Natural killer cell (primary cell): Measurements from ENCODE around the gene WIPF3. TPM values are rescaled to one million over a fixed set of nuclear protein-coding genes. Genes with fewer than 3 reads are reported as not detected.

Experiments
- ATAC-seq, 3 donors: fragments of 150-1000 bp in 2 of 3; fragments of 200-7000 bp in 1 of 3; cut with Tn5 transposase; 1 replicate in 1 of 3; 2 replicates in 2 of 3; pipeline ENCODE4 v1.10.0; 2021; ENCODE audit warnings: mild to moderate bottlenecking in 2 of 3, moderate library complexity in 2 of 3
- DNase-seq, 2 donors: peaks; one replicate each; pipeline versions ENCODE4 v3.0.0 to v3.0.0-alpha.2; 2013 to 2021; ENCODE audit warnings: mixed read lengths in 1 of 2
- H3K27ac ChIP-seq: one replicate; pipeline ENCODE4 v1.5.1; 2013; ENCODE audit warnings: mild to moderate bottlenecking, low read length
- H3K27me3 ChIP-seq: one replicate; pipeline ENCODE4 v1.6.1; 2013; ENCODE audit warnings: low read length; ENCODE audit not compliant: control insufficient read depth, insufficient read depth
- H3K36me3 ChIP-seq: one replicate; pipeline ENCODE4 v1.6.1; 2013; ENCODE audit warnings: low read length; ENCODE audit not compliant: control insufficient read depth, insufficient read depth
- H3K4me1 ChIP-seq: one replicate; pipeline ENCODE4 v1.6.1; 2013; ENCODE audit warnings: low read length; ENCODE audit not compliant: control insufficient read depth, insufficient read depth
- H3K4me3 ChIP-seq: one replicate; pipeline ENCODE4 v1.5.1; 2013; ENCODE audit warnings: low read length
- H3K9me3 ChIP-seq: one replicate; pipeline ENCODE4 v1.6.1; 2013; ENCODE audit warnings: low read length; ENCODE audit not compliant: control insufficient read depth, insufficient read depth
- H3K27ac Mint-ChIP-seq, 2 donors: one replicate each; pipeline ENCODE4 v1.8.0; 2022; ENCODE audit warnings: mild to moderate bottlenecking in 2 of 2, mixed read lengths in 2 of 2, moderate library complexity in 1 of 2
- H3K27me3 Mint-ChIP-seq, 2 donors: one replicate each; pipeline ENCODE4 v1.8.0; 2022; ENCODE audit warnings: low read depth in 2 of 2, mixed read lengths in 2 of 2
- H3K36me3 Mint-ChIP-seq: one replicate; pipeline ENCODE4 v1.8.0; 2022; ENCODE audit warnings: mixed read lengths
- H3K4me1 Mint-ChIP-seq, 2 donors: one replicate each; pipeline ENCODE4 v1.8.0; 2022; ENCODE audit warnings: mixed read lengths in 2 of 2
- H3K4me3 Mint-ChIP-seq: one replicate; pipeline ENCODE4 v1.8.0; 2022; ENCODE audit warnings: mild to moderate bottlenecking, moderate library complexity, mixed read lengths
- H3K9me3 Mint-ChIP-seq, 2 donors: one replicate each; pipeline ENCODE4 v1.8.0; 2022; ENCODE audit warnings: mixed read lengths in 2 of 2
- WGBS: methylation state at CpG from one replicate; pipeline ENCODE4 v1.1.7; 2013; ENCODE audit warnings: missing lambda C conversion rate; ENCODE audit not compliant: insufficient coverage; 5-methylcytosine and 5-hydroxymethylcytosine counted together
- intact Hi-C: fragments of 100-400 bp; cut with micrococcal nuclease; formaldehyde crosslinking; loops from one replicate; pipeline ENCODE4 v1.14.2; 2022
- total RNA-seq, 4 donors: library from RNA; stranded (reverse); fragments of 120-200 nt in 1 of 4; gene quantifications; one replicate each; pipeline versions ENCODE4 v1.2.3 to v1.2.4, GENCODE V29; 2013 to 2022
- TF ChIP-seq, protein P1 (sequence below): fragments of 200-600 bp; IDR thresholded peaks from one replicate; pipeline ENCODE4 v1.8.0; 2022; ENCODE audit warnings: antibody characterized with exemption

Gene WIPF3
- total RNA-seq, 3 donors from 2014 or later (not counting 1 experiment from before 2014, with no cell fraction given): not detected

- ATAC-seq: no peak
- DNase-seq: no peak
- Histone ChIP-seq H3K27me3 (no peaks in the 10 kb centered on the region), H3K4me3 (no peak overlapping the region), H3K9me3 (no peaks in the 10 kb centered on the region), H3K4me1 (no peaks in the 10 kb centered on the region), H3K36me3 (no peaks in the 10 kb centered on the region), H3K27ac (no peak overlapping the region)
- no peak overlapping the region for H3K27ac Mint-ChIP-seq
- TF ChIP-seq, protein P1, sequence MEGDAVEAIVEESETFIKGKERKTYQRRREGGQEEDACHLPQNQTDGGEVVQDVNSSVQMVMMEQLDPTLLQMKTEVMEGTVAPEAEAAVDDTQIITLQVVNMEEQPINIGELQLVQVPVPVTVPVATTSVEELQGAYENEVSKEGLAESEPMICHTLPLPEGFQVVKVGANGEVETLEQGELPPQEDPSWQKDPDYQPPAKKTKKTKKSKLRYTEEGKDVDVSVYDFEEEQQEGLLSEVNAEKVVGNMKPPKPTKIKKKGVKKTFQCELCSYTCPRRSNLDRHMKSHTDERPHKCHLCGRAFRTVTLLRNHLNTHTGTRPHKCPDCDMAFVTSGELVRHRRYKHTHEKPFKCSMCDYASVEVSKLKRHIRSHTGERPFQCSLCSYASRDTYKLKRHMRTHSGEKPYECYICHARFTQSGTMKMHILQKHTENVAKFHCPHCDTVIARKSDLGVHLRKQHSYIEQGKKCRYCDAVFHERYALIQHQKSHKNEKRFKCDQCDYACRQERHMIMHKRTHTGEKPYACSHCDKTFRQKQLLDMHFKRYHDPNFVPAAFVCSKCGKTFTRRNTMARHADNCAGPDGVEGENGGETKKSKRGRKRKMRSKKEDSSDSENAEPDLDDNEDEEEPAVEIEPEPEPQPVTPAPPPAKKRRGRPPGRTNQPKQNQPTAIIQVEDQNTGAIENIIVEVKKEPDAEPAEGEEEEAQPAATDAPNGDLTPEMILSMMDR: no peak
- no peaks in the 10 kb centered on the region for H3K9me3 Mint-ChIP-seq
- H3K4me3 Mint-ChIP-seq: no peak overlapping the region
- WGBS: 59% methylated on average over 5 of the region's 5 CpGs
- no peaks in the 10 kb centered on the region for H3K36me3 Mint-ChIP-seq
- H3K4me1 Mint-ChIP-seq: no peaks in the 10 kb centered on the region
- intact Hi-C loops: no loop called here
- H3K27me3 Mint-ChIP-seq: peaks cover 28 to 31% of the 10 kb centered on the region in 2 donors
Measured at GRCh38 chr7:29798422-29798821, 7.9 kb upstream of the WIPF3 start.

DNA sequence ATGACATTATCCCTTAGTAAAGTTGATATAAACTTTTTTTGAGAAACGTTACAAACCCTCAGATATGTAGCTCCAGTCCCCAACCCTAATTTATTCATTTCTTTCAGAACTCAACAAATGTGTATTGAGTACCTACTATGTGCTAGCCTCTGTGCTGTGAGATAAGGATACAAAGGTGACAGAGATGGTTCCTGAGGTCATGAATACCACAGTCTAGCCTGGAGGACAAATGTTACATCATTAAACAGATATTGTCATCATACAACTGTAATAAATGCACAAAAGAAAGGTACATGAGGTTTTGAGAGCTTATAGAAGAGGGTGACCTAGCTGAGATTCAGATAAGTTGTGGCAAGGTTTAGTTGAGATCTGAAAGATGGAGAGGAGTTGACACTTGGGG lies 4.4 kb upstream of the WIPF3 start:
- Histone ChIP-seq H3K27ac (no peak overlapping the region), H3K4me3 (no peak overlapping the region), H3K27me3 (peaks cover 8% of the 10 kb centered on the region), H3K36me3 (no peaks in the 10 kb centered on the region), H3K4me1 (peaks cover 2% of the 10 kb centered on the region), H3K9me3 (no peaks in the 10 kb centered on the region)
- ATAC-seq (no peak), DNase-seq (no peak)
- no CpG with 5 or more reads among the region's 1 CpG for WGBS
- H3K36me3 Mint-ChIP-seq: no peaks in the 10 kb centered on the region
- peaks cover 46 to 48% of the 10 kb centered on the region in 2 donors for H3K27me3 Mint-ChIP-seq
- H3K4me3 Mint-ChIP-seq: no peak overlapping the region
- intact Hi-C loops: no loop called here
- TF ChIP-seq, protein P1: no peak
- no peak overlapping the region for H3K27ac Mint-ChIP-seq
- no peaks in the 10 kb centered on the region for H3K4me1 Mint-ChIP-seq
- no peaks in the 10 kb centered on the region for H3K9me3 Mint-ChIP-seq

DNA sequence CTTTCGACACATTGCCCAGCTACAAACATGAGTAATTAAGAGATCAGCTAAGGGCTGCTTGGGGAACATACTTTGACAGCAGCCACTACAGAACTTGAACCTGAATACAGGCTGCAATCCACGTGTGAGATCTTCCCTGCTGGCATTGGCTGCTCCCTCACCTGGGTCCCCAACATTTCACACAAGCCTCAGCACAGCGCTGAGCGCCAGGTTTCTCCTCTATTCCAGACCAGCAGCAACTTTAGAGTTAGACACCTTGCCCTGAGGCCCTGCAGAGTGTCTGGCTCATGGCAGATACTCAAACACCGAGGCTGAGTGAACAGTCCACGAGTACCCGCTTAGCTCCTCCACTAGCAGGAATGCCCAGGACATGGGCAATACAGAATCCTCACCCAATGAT lies 1.3 kb upstream of the WIPF3 start:
- no peak for DNase-seq
- no peaks in the 10 kb centered on the region for H3K36me3 ChIP-seq
- intact Hi-C loops: no loop called here
- Mint-ChIP-seq H3K4me3 (no peak overlapping the region), H3K36me3 (no peaks in the 10 kb centered on the region), H3K9me3 (no peaks in the 10 kb centered on the region), H3K4me1 (peaks cover 0 to 7% of the 10 kb centered on the region in 2 donors), H3K27ac (no peak overlapping the region), H3K27me3 (peaks cover 56 to 74% of the 10 kb centered on the region in 2 donors)
- TF ChIP-seq, protein P1: no peak
- 88% methylated on average over 7 of the region's 7 CpGs for WGBS
- H3K27ac ChIP-seq: no peak overlapping the region
- H3K4me3 ChIP-seq: no peak overlapping the region
- no peaks in the 10 kb centered on the region for H3K9me3 ChIP-seq
- peaks cover 21% of the 10 kb centered on the region for H3K27me3 ChIP-seq
- peaks cover 12% of the 10 kb centered on the region for H3K4me1 ChIP-seq
- ATAC-seq: no peak

- no peaks in the 10 kb centered on the region for H3K36me3 Mint-ChIP-seq
- Histone ChIP-seq H3K9me3 (no peaks in the 10 kb centered on the region), H3K27ac (no peak overlapping the region), H3K27me3 (peaks cover 21% of the 10 kb centered on the region), H3K4me1 (peaks cover 12% of the 10 kb centered on the region), H3K36me3 (no peaks in the 10 kb centered on the region), H3K4me3 (no peak overlapping the region)
- no peak for DNase-seq
- no peak overlapping the region for H3K27ac Mint-ChIP-seq
- no peak overlapping the region for H3K4me3 Mint-ChIP-seq
- H3K9me3 Mint-ChIP-seq: no peaks in the 10 kb centered on the region
- intact Hi-C loops: no loop called here
- TF ChIP-seq, protein P1: no peak
- peaks cover 56 to 77% of the 10 kb centered on the region in 2 donors for H3K27me3 Mint-ChIP-seq
- ATAC-seq: no peak
- H3K4me1 Mint-ChIP-seq: peaks cover 0 to 7% of the 10 kb centered on the region in 2 donors
- WGBS: 83% methylated on average over 12 of the region's 12 CpGs
Measured at GRCh38 chr7:29805886-29806207, 461 bp upstream of the WIPF3 start.
